WTC11 (cell line): ENCODE results near the gene DUSP9. TPM values are rescaled to one million over a fixed set of nuclear protein-coding genes. Genes with fewer than 3 reads are reported as not detected.

ENCODE experiments used
- ATAC-seq: fragments of 200-7000 bp; cut with Tn5 transposase; 2 replicates; pipeline ENCODE4 v1.10.0; 2021; ENCODE audit warnings: mild to moderate bottlenecking, moderate library complexity
- CTCF ChIA-PET: fragments of 300-600 bp; sonication (Branson Sonifier 250); formaldehyde crosslinking; loops from one replicate; lab custom pipeline; 2021; ENCODE audit warnings: antibody characterized with exemption; lab: Charles Lee
- POLR2A ChIA-PET: fragments of 350-600 bp; sonication (Branson Sonifier 250); formaldehyde crosslinking; loops from one replicate; lab custom pipeline; 2021; ENCODE audit warnings: antibody characterized with exemption; lab: Charles Lee
- DNase-seq: peaks from one replicate; pipeline ENCODE4 v3.0.0; 2021; ENCODE audit warnings: low spot score
- H3K27ac Mint-ChIP-seq: 2 replicates; pipeline ENCODE4 v1.8.0; 2021; ENCODE audit warnings: mixed read lengths
- H3K27me3 Mint-ChIP-seq: 2 replicates; pipeline ENCODE4 v1.8.0; 2021; ENCODE audit warnings: low read depth, mild to moderate bottlenecking, moderate library complexity, mixed read lengths
- H3K36me3 Mint-ChIP-seq: 2 replicates; pipeline ENCODE4 v1.8.0; 2021; ENCODE audit warnings: mixed read lengths
- H3K4me1 Mint-ChIP-seq: 2 replicates; pipeline ENCODE4 v1.8.0; 2022; ENCODE audit warnings: mixed read lengths
- H3K4me3 Mint-ChIP-seq: 2 replicates; pipeline ENCODE4 v1.8.0; 2021; ENCODE audit warnings: mild to moderate bottlenecking, moderate library complexity, mixed read lengths
- H3K9me3 Mint-ChIP-seq: 2 replicates; pipeline ENCODE4 v1.8.0; 2021; ENCODE audit warnings: mixed read lengths
- ATF1 ChIP-seq: sonication (generic); formaldehyde crosslinking; IDR thresholded peaks from 2 replicates; pipeline ENCODE4 v1.8.1; 2023; ENCODE audit warnings: mild to moderate bottlenecking, moderate library complexity, missing genetic modification reagents
- E2F1 ChIP-seq: sonication (generic); formaldehyde crosslinking; IDR thresholded peaks from 2 replicates; pipeline ENCODE4 v1.8.0; 2022; ENCODE audit warnings: mild to moderate bottlenecking, missing genetic modification reagents
- FOXK1 ChIP-seq: sonication (generic); formaldehyde crosslinking; IDR thresholded peaks from 2 replicates; pipeline ENCODE4 v1.8.0; 2022; ENCODE audit warnings: mild to moderate bottlenecking, moderate library complexity, missing genetic modification reagents
- KAT7 ChIP-seq: sonication (generic); formaldehyde crosslinking; IDR thresholded peaks from 2 replicates; pipeline ENCODE4 v1.8.1; 2023; ENCODE audit warnings: missing genetic modification reagents, mild to moderate bottlenecking, borderline replicate concordance
- OVOL2 ChIP-seq: fragments of 250-450 bp; sonication (Bioruptor Pico); IDR thresholded peaks from 2 replicates; pipeline ENCODE4 v1.9.0; 2021; ENCODE audit warnings: mild to moderate bottlenecking, borderline replicate concordance
- PRDM15 ChIP-seq: sonication (generic); formaldehyde crosslinking; IDR thresholded peaks from 2 replicates; pipeline ENCODE4 v1.8.0; 2022; ENCODE audit warnings: missing genetic modification reagents
- STAT6 ChIP-seq: sonication (generic); formaldehyde crosslinking; conservative IDR thresholded peaks from 2 replicates; pipeline ENCODE4 v1.8.1; 2023; ENCODE audit warnings: mild to moderate bottlenecking, low read depth, missing genetic modification reagents, moderate library complexity
- ZNF121 ChIP-seq: sonication (generic); formaldehyde crosslinking; IDR thresholded peaks from 2 replicates; pipeline ENCODE4 v1.8.0; 2023; ENCODE audit warnings: missing genetic modification reagents
- ZNF425 ChIP-seq: fragments of 250-450 bp; sonication (Bioruptor Pico); conservative IDR thresholded peaks from 2 replicates; pipeline ENCODE4 v1.9.0; 2021; ENCODE audit warnings: mild to moderate bottlenecking
- ZNF512 ChIP-seq: sonication (generic); formaldehyde crosslinking; IDR thresholded peaks from 2 replicates; pipeline ENCODE4 v1.8.1; 2022; ENCODE audit warnings: missing genetic modification reagents, borderline replicate concordance
- ZNF671 ChIP-seq: fragments of 250-450 bp; sonication (Bioruptor Pico); IDR thresholded peaks from 2 replicates; pipeline ENCODE4 v1.8.0; 2021; ENCODE audit warnings: mild to moderate bottlenecking
- total RNA-seq: library from RNA; stranded (reverse); gene quantifications from 3 replicates; pipeline ENCODE4 v1.2.3, GENCODE V29; 2021

The DUSP9 gene
- total RNA-seq, 1 experiment from 2014 or later = 2.5 TPM

- TF ChIP-seq ZNF425 (CRISPR knock-in tag) (no peak), E2F1 (no peak), ZNF121 (CRISPR knock-in tag) (no peak), OVOL2 (CRISPR knock-in tag) (no peak), PRDM15 (no peak), STAT6 (CRISPR knock-in tag) (no peak), ATF1 (CRISPR knock-in tag) (no peak), FOXK1 (CRISPR knock-in tag) (no peak), KAT7 (CRISPR knock-in tag) (no peak), ZNF671 (no peak), ZNF512 (CRISPR knock-in tag) (no peak)
Measured at GRCh38 chrX:153639177-153640044, 7.6 kb upstream of the DUSP9 start (continued).

GRCh38 chrX:153640045-153640686 lies 6.8 kb upstream of the DUSP9 start:
- Mint-ChIP-seq H3K27ac (no peak overlapping the region), H3K4me3 (no peak overlapping the region), H3K36me3 (no peaks in the 10 kb centered on the region), H3K9me3 (no peaks in the 10 kb centered on the region), H3K4me1 (peaks cover 10% of the 10 kb centered on the region), H3K27me3 (peaks cover 43% of the 10 kb centered on the region)
- TF ChIP-seq KAT7 (CRISPR knock-in tag) = no peak
- no peak for DNase-seq
- no peak for ATAC-seq
- ChIA-PET CTCF (interaction anchor here (0.5 to 2.4 kb wide), 8 partner anchors 10 to 91 kb away, joined by 3 to 13 read pairs (median 3); no protein-coding TSS in a partner anchor), POLR2A (no interaction called here)
